HEK293T (cell line): ENCODE results near the gene PPDPF.

Source experiments
- FOXM1 ChIP-seq: fragments of 450-650 bp; IDR thresholded peaks from 2 replicates; pipeline ENCODE4 v1.6.1; 2017; ENCODE audit warnings: mild to moderate bottlenecking, borderline replicate concordance
- HDGF ChIP-seq: fragments of 450-650 bp; IDR thresholded peaks from 2 replicates; pipeline ENCODE4 v1.6.1; 2017; ENCODE audit warnings: antibody characterized with exemption, borderline replicate concordance
- SP1 ChIP-seq: fragments of 450-650 bp; IDR thresholded peaks from 2 replicates; pipeline ENCODE4 v1.6.1; 2017
- SUZ12 ChIP-seq: fragments of 450-650 bp; IDR thresholded peaks from 2 replicates; pipeline ENCODE4 v1.6.1; 2016; ENCODE audit warnings: mild to moderate bottlenecking
- TF ChIP-seq, protein P1 (sequence below): fragments of 450-650 bp; IDR thresholded peaks from 2 replicates; pipeline ENCODE4 v1.6.1; 2016

DNA sequence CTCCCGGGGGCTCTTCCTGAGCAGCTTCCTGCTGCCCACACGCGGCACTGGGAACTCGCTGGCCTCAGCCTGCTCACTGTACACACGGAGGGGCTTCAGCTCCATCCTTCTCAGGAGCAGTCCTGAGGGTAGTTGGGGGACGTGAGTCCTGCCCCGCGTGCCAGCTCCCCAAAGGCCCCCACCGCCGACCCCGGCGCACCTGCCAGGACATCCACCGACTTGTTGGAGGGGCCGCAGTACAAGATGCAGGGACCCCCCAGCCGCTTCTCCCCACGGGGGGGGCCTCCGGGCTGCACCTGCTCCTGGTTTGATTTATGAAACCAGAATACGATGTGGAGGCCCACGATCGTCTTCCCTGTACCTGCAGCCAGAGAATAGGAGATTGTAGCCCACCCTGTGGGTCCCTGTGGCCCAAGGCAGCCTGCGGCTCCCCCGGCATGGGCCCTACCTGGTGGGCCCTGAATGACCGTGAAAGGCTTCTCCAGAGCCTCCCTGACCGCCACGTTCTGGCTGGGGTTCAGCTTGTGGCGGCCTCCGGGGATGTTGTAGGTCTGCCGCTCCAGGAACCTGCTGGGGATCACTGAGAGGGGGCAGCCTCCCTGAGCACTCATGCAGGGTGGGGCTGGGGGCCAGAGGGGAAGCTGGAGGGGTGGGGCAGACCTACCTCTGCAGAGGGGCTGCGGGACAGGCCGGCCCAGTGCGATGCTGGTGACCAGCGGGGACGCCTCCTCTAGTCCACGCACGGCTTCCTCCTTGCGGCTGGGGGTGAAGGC lies 41.2 kb downstream of the PPDPF start:
- TF ChIP-seq SP1 (no peak), SUZ12 (no peak), FOXM1 (no peak), HDGF (no peak)
- TF ChIP-seq, protein P1, sequence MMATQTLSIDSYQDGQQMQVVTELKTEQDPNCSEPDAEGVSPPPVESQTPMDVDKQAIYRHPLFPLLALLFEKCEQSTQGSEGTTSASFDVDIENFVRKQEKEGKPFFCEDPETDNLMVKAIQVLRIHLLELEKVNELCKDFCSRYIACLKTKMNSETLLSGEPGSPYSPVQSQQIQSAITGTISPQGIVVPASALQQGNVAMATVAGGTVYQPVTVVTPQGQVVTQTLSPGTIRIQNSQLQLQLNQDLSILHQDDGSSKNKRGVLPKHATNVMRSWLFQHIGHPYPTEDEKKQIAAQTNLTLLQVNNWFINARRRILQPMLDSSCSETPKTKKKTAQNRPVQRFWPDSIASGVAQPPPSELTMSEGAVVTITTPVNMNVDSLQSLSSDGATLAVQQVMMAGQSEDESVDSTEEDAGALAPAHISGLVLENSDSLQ = no peak
